ENCODE data around the gene LINS1. TPM values are rescaled to one million over a fixed set of nuclear protein-coding genes. Genes with fewer than 3 reads are reported as not detected.
A peak's percentile ranks its signal among the peaks of the same experiment; 100 is the strongest.

Gene LINS1
- total and polyA plus RNA-seq, 10 of the 15 experiments (the other 5 are each of a cell fraction or from before 2014, with no cell fraction given) = 13.5 to 33.1 (median 20.3) TPM

DNA sequence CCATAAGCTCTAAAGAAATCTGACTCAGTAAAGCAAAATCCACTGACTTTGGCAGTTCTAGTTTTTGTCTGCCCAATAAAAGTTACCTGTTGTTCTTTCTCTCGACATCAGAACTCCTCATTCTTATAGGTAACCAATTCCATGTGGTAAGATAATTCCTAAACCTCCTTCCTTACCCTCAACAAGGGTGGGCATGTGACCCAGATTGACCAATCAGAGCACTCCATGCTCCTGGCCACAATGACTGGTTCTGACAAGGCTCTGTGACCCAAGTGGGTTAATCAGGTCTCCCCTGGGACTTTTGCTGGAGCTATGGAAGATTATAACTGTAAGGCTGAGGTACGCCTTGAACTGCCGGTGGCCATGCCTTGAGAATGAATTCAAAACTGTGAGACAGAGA lies 31.7 kb downstream of the LINS1 start:
- H2AFZ ChIP-seq (ENCODE audit: control insufficient read depth, low read depth, low read length) = no peak overlapping the region
- ChIA-PET CTCF (interaction anchor here (0.6 to 2.0 kb wide), 4 partner anchors 18 to 57 kb away, joined by 3 to 4 read pairs (median 4); no protein-coding TSS in a partner anchor), SMC1A (ENCODE audit: uncharacterized antibody, unreplicated experiment) (interaction anchor here (1.4 to 1.8 kb wide), 2 partner anchors 8 to 642 kb away, joined by 3 to 5 read pairs; no protein-coding TSS in a partner anchor), POLR2A (no interaction called here), RAD21 (ENCODE audit: unreplicated experiment) (no interaction called here)
- H4K20me1 ChIP-seq (ENCODE audit: control insufficient read depth, insufficient read depth) = no peaks in the 10 kb centered on the region
- intact Hi-C loops (cut with micrococcal nuclease; ENCODE audit: unreplicated experiment) (loop anchor here (5.0 to 10.0 kb wide), 2 partner anchors 215 to 643 kb away; no protein-coding TSS in a partner anchor), in situ Hi-C loops (cut with MboI) (no loop called here)
- H3K79me2 ChIP-seq (ENCODE audit: control insufficient read depth, insufficient read depth, low read length) = no peaks in the 10 kb centered on the region
- H3K9me3 ChIP-seq (replicated peaks; ENCODE audit: control insufficient read depth, insufficient read depth, low read length) = no peaks in the 10 kb centered on the region
- FAIRE-seq = no peak
- peaks cover 9% of the 10 kb centered on the region for H3K4me1 ChIP-seq (ENCODE audit: control insufficient read depth, insufficient read depth, low read length)
- no peak for ATAC-seq
- H3K9ac ChIP-seq (ENCODE audit: control insufficient read depth, insufficient read depth, low read length) = no peak overlapping the region
- no TSS peak for BruUV-seq (replicated peaks)
- WGBS (ENCODE audit: insufficient coverage, insufficient replicate concordance, low lambda C conversion rate, missing lambda C conversion rate) = 98% methylated on average over 3 of the region's 3 CpGs
- H3K4me2 ChIP-seq (ENCODE audit: control insufficient read depth, insufficient read depth) = no peak overlapping the region
- DNase-seq (ENCODE audit: low read depth, low spot score) = no peak
- H3K27ac ChIP-seq (ENCODE audit: control insufficient read depth, insufficient read depth) = peak overlapping the region; percentile 66
- peaks cover 3 to 27% of the 10 kb centered on the region in 2 experiments for H3K36me3 ChIP-seq (ENCODE audit: control insufficient read depth in 2 of 2, insufficient read depth in 2 of 2, low read length in 1 of 2)
- H3K4me3 ChIP-seq = no peak overlapping the region
- H3K27me3 ChIP-seq (replicated peaks in 1 of 2; ENCODE audit: control insufficient read depth in 2 of 2, insufficient read depth in 2 of 2, low read length in 1 of 2) = no peaks in the 10 kb centered on the region
- TF ChIP-seq ZNF384 (IDR thresholded peaks at IDR 0.05; ENCODE audit: borderline replicate concordance, low read depth, low read length) = no peak
- TF ChIP-seq SP1 (IDR thresholded peaks at IDR 0.05; ENCODE audit: low read depth, low read length) = no peak
- no peak for TF ChIP-seq RELA (IDR thresholded peaks at IDR 0.05; ENCODE audit: borderline replicate concordance, partially characterized antibody)
- 0 out of 2 replicates have a peak, but pooled peaks have one; percentile 26 for TF ChIP-seq RAD51 (IDR thresholded peaks at IDR 0.05)
- no peak for TF ChIP-seq YBX1 (IDR thresholded peaks at IDR 0.05)
- TF ChIP-seq, protein P1, sequence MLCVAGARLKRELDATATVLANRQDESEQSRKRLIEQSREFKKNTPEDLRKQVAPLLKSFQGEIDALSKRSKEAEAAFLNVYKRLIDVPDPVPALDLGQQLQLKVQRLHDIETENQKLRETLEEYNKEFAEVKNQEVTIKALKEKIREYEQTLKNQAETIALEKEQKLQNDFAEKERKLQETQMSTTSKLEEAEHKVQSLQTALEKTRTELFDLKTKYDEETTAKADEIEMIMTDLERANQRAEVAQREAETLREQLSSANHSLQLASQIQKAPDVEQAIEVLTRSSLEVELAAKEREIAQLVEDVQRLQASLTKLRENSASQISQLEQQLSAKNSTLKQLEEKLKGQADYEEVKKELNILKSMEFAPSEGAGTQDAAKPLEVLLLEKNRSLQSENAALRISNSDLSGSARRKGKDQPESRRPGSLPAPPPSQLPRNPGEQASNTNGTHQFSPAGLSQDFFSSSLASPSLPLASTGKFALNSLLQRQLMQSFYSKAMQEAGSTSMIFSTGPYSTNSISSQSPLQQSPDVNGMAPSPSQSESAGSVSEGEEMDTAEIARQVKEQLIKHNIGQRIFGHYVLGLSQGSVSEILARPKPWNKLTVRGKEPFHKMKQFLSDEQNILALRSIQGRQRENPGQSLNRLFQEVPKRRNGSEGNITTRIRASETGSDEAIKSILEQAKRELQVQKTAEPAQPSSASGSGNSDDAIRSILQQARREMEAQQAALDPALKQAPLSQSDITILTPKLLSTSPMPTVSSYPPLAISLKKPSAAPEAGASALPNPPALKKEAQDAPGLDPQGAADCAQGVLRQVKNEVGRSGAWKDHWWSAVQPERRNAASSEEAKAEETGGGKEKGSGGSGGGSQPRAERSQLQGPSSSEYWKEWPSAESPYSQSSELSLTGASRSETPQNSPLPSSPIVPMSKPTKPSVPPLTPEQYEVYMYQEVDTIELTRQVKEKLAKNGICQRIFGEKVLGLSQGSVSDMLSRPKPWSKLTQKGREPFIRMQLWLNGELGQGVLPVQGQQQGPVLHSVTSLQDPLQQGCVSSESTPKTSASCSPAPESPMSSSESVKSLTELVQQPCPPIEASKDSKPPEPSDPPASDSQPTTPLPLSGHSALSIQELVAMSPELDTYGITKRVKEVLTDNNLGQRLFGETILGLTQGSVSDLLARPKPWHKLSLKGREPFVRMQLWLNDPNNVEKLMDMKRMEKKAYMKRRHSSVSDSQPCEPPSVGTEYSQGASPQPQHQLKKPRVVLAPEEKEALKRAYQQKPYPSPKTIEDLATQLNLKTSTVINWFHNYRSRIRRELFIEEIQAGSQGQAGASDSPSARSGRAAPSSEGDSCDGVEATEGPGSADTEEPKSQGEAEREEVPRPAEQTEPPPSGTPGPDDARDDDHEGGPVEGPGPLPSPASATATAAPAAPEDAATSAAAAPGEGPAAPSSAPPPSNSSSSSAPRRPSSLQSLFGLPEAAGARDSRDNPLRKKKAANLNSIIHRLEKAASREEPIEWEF (IDR thresholded peaks at IDR 0.05; ENCODE audit: insufficient replicate concordance, low read depth, low read length) = no peak
- no peak for TF ChIP-seq ASH2L (IDR thresholded peaks at IDR 0.05; ENCODE audit: borderline replicate concordance, low read depth)
- TF ChIP-seq RB1 (IDR thresholded peaks at IDR 0.05; ENCODE audit: borderline replicate concordance) = no peak
- TF ChIP-seq, protein P2, sequence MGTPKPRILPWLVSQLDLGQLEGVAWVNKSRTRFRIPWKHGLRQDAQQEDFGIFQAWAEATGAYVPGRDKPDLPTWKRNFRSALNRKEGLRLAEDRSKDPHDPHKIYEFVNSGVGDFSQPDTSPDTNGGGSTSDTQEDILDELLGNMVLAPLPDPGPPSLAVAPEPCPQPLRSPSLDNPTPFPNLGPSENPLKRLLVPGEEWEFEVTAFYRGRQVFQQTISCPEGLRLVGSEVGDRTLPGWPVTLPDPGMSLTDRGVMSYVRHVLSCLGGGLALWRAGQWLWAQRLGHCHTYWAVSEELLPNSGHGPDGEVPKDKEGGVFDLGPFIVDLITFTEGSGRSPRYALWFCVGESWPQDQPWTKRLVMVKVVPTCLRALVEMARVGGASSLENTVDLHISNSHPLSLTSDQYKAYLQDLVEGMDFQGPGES (IDR thresholded peaks at IDR 0.05) = no peak
- no peak for TF ChIP-seq NFXL1 (IDR thresholded peaks at IDR 0.05; ENCODE audit: borderline replicate concordance)
- no peak for TF ChIP-seq ZNF622 (IDR thresholded peaks at IDR 0.05)
- no peak for TF ChIP-seq KDM1A (IDR thresholded peaks at IDR 0.05; ENCODE audit: borderline replicate concordance)
- no peak for TF ChIP-seq WRNIP1 (IDR thresholded peaks at IDR 0.05; ENCODE audit: borderline replicate concordance, low read depth, low read length)
- TF ChIP-seq HCFC1 (IDR thresholded peaks at IDR 0.05; ENCODE audit: low read length) = no peak
- TF ChIP-seq NFYB (IDR thresholded peaks at IDR 0.05; ENCODE audit: insufficient read depth, low read depth, low read length) = 0 out of 2 replicates have a peak, but pooled peaks have one; percentile 35
- TF ChIP-seq, protein P3, sequence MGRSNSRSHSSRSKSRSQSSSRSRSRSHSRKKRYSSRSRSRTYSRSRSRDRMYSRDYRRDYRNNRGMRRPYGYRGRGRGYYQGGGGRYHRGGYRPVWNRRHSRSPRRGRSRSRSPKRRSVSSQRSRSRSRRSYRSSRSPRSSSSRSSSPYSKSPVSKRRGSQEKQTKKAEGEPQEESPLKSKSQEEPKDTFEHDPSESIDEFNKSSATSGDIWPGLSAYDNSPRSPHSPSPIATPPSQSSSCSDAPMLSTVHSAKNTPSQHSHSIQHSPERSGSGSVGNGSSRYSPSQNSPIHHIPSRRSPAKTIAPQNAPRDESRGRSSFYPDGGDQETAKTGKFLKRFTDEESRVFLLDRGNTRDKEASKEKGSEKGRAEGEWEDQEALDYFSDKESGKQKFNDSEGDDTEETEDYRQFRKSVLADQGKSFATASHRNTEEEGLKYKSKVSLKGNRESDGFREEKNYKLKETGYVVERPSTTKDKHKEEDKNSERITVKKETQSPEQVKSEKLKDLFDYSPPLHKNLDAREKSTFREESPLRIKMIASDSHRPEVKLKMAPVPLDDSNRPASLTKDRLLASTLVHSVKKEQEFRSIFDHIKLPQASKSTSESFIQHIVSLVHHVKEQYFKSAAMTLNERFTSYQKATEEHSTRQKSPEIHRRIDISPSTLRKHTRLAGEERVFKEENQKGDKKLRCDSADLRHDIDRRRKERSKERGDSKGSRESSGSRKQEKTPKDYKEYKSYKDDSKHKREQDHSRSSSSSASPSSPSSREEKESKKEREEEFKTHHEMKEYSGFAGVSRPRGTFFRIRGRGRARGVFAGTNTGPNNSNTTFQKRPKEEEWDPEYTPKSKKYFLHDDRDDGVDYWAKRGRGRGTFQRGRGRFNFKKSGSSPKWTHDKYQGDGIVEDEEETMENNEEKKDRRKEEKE (IDR thresholded peaks at IDR 0.05) = no peak
